Left lung (tissue), 14 donors: ENCODE measurements around the gene BBOF1. TPM values are rescaled to one million over a fixed set of nuclear protein-coding genes. Genes with fewer than 3 reads are reported as not detected.

Experiments used
- ATAC-seq: fragments of 200-7000 bp; cut with Tn5 transposase; one replicate; pipeline ENCODE4 v1.9.1; 2020; ENCODE audit warnings: moderate library complexity
- DNase-seq, 4 donors: peaks; one replicate each; pipeline ENCODE4 v3.0.0-alpha.2; 2013 to 2020
- H3K27ac ChIP-seq, 2 donors: fragments of 200-600 bp; sonication (generic) in 1 of 2; one replicate each; pipeline versions ENCODE4 v1.5.0 to v1.8.0; 2020 to 2021
- H3K27me3 ChIP-seq, 2 donors: fragments of 200-600 bp; sonication (generic) in 1 of 2; one replicate each; pipeline versions ENCODE4 v1.5.0 to v1.8.0; 2020 to 2021
- H3K36me3 ChIP-seq, 2 donors: fragments of 200-600 bp; sonication (generic) in 1 of 2; one replicate each; pipeline versions ENCODE4 v1.5.0 to v1.8.0; 2020 to 2021
- H3K4me1 ChIP-seq, 2 donors: fragments of 200-600 bp; one replicate each; pipeline ENCODE4 v1.8.0; 2021
- H3K4me3 ChIP-seq, 2 donors: fragments of 200-600 bp; sonication (generic) in 1 of 2; one replicate each; pipeline versions ENCODE4 v1.5.0 to v1.8.0; 2020 to 2021; ENCODE audit warnings: mild to moderate bottlenecking in 1 of 2
- H3K9me3 ChIP-seq, 2 donors: fragments of 200-600 bp; sonication (generic) in 1 of 2; one replicate each; pipeline versions ENCODE4 v1.5.0 to v1.8.0; 2020 to 2021
- intact Hi-C, 2 donors: fragments of 100-400 bp; cut with DNase I; formaldehyde crosslinking; loops; one replicate each; pipeline versions ENCODE4 v1.11.2 to v1.14.2; 2022
- long read RNA-seq, 12 donors: library from polyadenylated mRNA in 2 of 12; unstranded in 2 of 12; transcript quantifications; one replicate each; pipeline ENCODE4 v2.0.0 and lab custom pipeline, GENCODE V29; 2019 to 2026
- polyA plus RNA-seq, 6 donors: library from polyadenylated mRNA; unstranded; fragments of 120-200 nt; gene quantifications; one replicate each; pipeline ENCODE4 v1.2.1, GENCODE V29; 2013; ENCODE audit not compliant: insufficient read length in 6 of 6
- total RNA-seq, 2 donors: library from RNA; stranded (reverse); fragmentation: NEBNext Ultra II Directional; extraction: Animal tissue kit (Norgen Biotek cat#: 25700); gene quantifications; one replicate each; pipeline ENCODE4 v1.2.1, GENCODE V29; 2021
- TF ChIP-seq, protein P1 (sequence below), 2 donors: fragments of 200-600 bp; sonication (generic) in 1 of 2; IDR thresholded peaks; one replicate each; pipeline versions ENCODE4 v1.5.0 to v1.8.0; 2021; ENCODE audit warnings: antibody characterized with exemption in 2 of 2
- donor health status: DM: no; HTN: yes; CAD: no.
- donor health status: DM: no; HTN: no; CAD: no.

Gene BBOF1, protein sequence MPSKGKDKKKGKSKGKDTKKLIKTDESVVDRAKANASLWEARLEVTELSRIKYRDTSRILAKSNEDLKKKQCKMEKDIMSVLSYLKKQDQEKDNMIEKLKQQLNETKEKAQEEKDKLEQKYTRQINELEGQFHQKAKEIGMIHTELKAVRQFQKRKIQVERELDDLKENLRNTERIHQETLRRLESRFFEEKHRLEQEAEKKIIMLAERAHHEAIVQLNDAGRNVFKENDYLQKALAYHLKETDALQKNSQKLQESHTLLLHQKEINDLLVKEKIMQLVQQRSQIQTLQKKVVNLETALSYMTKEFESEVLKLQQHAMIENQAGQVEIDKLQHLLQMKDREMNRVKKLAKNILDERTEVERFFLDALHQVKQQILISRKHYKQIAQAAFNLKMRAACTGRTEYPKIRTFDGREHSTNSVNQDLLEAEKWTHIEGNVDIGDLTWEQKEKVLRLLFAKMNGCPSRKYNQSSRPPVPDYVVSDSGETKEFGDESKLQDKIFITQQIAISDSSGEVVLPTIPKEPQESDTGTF
- total RNA-seq = 1 to 10 TPM; 2.2 to 5.1 TPM
- 10 to 100 TPM; 11.1 to 36.3 (median 15.4) TPM for polyA plus RNA-seq
- long read RNA-seq, donor 1, partial matches to known transcripts = 8 of 10 reads
- long read RNA-seq, donor 1, other reads (novel, unspliced or antisense) = 0 of 10 reads
- long read RNA-seq, donor 2, partial matches to known transcripts = 0 of 3 reads
- long read RNA-seq, donor 2, other reads (novel, unspliced or antisense) = 0 of 3 reads
- long read RNA-seq, donor 3, partial matches to known transcripts = 0 of 7 reads
- long read RNA-seq, donor 3, other reads (novel, unspliced or antisense) = 6 of 7 reads
- long read RNA-seq, donor 4, partial matches to known transcripts = 1 of 5 reads
- long read RNA-seq, donor 4, other reads (novel, unspliced or antisense) = 4 of 5 reads
- long read RNA-seq, donor 5 = 0 reads
- long read RNA-seq, donor 6 = 0 reads
- long read RNA-seq, donor 7, partial matches to known transcripts = 0 of 1 reads
- long read RNA-seq, donor 7, other reads (novel, unspliced or antisense) = 0 of 1 reads
- long read RNA-seq, donor 8, partial matches to known transcripts = 15 of 16 reads
- long read RNA-seq, donor 8, other reads (novel, unspliced or antisense) = 0 of 16 reads
- long read RNA-seq, donor 9 = 0 reads
- long read RNA-seq, donor 10, partial matches to known transcripts = 0 of 2 reads
- long read RNA-seq, donor 10, other reads (novel, unspliced or antisense) = 2 of 2 reads
- long read RNA-seq, donor 11 = 0 reads
- long read RNA-seq, donor 12 = 0 reads

DNA sequence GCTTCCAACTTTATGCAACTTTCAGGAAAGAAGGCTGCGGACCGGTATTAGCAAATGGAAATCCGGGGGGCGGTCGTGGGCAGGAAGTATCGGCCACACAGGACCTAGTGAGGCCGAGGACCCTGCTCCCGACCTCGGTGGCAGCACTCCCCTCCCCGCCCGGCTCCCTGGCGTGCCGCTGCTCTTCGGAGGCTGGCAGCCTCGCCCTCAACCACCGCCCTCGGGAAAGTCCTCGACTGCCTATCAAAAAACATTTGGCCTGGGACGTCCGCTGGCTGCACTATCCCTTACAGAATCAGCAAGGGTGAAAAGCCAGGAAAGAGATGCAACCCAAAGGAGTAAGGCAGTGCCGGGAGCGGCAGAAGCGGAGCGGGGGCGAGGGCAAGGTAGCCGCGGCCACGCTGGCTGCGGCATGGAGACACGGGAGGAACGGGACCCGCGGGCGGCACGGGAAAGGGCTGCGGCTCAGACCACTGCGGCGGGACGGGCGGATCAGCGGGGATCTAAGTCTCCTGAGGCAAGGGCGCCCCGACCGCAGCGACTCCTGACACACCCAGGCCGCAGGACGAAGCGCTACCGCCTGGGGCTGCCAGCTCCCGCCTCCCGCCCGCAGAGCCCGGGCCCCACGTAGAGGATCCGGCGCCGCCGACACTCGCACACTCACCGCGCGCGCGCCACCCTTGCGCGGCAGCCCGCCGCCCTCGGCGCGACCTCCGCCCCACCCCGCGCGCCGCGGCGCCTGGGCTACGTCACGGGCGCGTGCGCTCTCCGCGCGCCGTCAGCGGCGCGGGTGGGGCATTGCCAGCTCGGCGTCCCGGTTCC, at the start of gene BBOF1, which contains the start of gene ENTPD5:
Gene BBOF1 (plus strand): TSS at position 764 of the 822 bp plus-strand sequence. CDS start 130 bp downstream, outside the sequence.
Gene ENTPD5 (minus strand): TSS at position 703 of the 822 bp plus-strand sequence. CDS start 31,186 bp downstream, outside the sequence.
- intact Hi-C loops = no loop called here
- Histone ChIP-seq H3K27me3 (no peaks in the 10 kb centered on the region), H3K4me1 (peaks cover 7 to 14% of the 10 kb centered on the region in 2 donors), H3K9me3 (no peaks in the 10 kb centered on the region), H3K4me3 (peak within 1 kb of the TSS; percentile 66 to 81), H3K27ac (peak within 1 kb of the TSS; percentile 97 to 98), H3K36me3 (no peaks in the 10 kb centered on the region)
- DNase-seq (peak; percentile 88 to 97 (median 91)), ATAC-seq (peak; percentile 97)
- TF ChIP-seq, protein P1, sequence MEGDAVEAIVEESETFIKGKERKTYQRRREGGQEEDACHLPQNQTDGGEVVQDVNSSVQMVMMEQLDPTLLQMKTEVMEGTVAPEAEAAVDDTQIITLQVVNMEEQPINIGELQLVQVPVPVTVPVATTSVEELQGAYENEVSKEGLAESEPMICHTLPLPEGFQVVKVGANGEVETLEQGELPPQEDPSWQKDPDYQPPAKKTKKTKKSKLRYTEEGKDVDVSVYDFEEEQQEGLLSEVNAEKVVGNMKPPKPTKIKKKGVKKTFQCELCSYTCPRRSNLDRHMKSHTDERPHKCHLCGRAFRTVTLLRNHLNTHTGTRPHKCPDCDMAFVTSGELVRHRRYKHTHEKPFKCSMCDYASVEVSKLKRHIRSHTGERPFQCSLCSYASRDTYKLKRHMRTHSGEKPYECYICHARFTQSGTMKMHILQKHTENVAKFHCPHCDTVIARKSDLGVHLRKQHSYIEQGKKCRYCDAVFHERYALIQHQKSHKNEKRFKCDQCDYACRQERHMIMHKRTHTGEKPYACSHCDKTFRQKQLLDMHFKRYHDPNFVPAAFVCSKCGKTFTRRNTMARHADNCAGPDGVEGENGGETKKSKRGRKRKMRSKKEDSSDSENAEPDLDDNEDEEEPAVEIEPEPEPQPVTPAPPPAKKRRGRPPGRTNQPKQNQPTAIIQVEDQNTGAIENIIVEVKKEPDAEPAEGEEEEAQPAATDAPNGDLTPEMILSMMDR (IDR thresholded peaks at IDR 0.05) = no peak

DNA sequence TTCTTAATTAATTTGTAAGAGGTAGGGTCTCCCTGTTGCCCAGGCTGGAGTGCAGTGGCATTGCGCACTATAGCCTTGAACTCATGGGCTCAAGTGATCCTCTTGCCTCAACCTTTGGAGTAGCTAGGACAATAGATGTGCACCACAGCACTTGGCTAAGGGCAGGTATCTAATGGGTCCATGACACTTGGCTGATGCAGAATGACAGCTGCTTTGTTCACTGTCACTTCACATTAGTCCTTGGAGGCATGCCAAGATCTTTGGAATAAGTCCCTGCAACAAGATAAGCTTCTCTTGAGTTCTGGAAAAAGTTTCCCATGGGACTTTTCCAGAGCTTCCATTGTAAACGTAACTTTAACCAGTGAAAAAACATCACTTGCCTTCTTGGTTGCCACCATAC, 45.7 kb upstream of the BBOF1 start:
- TF ChIP-seq, protein P1 (IDR thresholded peaks at IDR 0.05) = no peak
- H3K36me3 ChIP-seq = peaks cover 0 to 74% of the 10 kb centered on the region in 2 donors

DNA sequence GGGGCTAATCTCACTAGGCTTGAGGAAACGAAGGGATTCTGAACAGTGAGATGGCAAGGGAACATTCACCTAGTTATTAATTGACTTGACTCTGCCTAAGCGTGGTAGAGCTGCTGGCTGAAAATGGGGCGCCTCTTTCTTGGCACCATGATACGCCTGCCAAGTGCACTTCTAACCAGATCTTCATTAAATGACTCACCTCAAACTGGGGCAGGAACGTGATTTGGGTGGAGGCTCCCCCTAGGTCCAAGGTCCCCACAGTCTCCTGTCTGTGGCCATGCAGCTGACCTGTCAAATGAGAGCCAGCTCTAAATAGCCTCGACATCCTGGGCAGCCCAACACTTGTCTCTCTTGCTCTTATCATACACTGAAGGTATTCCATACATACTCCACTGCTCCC, 43.0 kb upstream of the BBOF1 start:
- TF ChIP-seq, protein P1 (IDR thresholded peaks at IDR 0.05) = no peak
- Histone ChIP-seq H3K4me1 (no peaks in the 10 kb centered on the region), H3K9me3 (no peaks in the 10 kb centered on the region), H3K27ac (no peak overlapping the region), H3K4me3 (no peak overlapping the region), H3K27me3 (no peaks in the 10 kb centered on the region), H3K36me3 (peaks cover 0 to 48% of the 10 kb centered on the region in 2 donors)
- no peak for ATAC-seq
- intact Hi-C loops = no loop called here
- no peak for DNase-seq

More for the DNA sequence above, 45.7 kb upstream of the BBOF1 start:
- intact Hi-C loops = no loop called here
- ATAC-seq (no peak), DNase-seq (no peak)
- H3K9me3 ChIP-seq = no peaks in the 10 kb centered on the region
- no peaks in the 10 kb centered on the region for H3K4me1 ChIP-seq
- H3K27ac ChIP-seq = no peak overlapping the region
- H3K4me3 ChIP-seq = no peak overlapping the region
- no peaks in the 10 kb centered on the region for H3K27me3 ChIP-seq

DNA sequence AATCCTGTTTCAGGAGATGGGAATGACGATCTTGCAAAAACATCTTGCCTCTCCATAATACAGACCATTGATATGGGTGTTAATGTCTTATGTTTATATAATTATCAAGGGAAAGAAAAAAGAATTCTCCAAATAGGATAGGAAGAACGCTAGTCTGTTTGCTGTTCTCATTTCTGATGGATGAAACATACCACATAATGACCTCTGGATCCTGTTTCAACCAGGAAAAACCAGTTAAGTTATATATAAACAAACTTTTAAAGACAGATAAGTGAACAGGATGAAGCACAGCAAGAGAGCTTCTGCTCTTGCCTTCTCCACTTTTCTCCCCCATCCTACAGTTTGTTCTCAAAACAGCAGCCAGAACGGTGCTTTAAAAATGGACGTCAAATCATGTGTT, 41.3 kb upstream of the BBOF1 start:
- no peaks in the 10 kb centered on the region for H3K9me3 ChIP-seq
- intact Hi-C loops = no loop called here
- H3K4me3 ChIP-seq = no peak overlapping the region
- no peak overlapping the region for H3K27ac ChIP-seq
- H3K27me3 ChIP-seq = no peaks in the 10 kb centered on the region
- peaks cover 0 to 49% of the 10 kb centered on the region in 2 donors for H3K36me3 ChIP-seq
- TF ChIP-seq, protein P1 (IDR thresholded peaks at IDR 0.05) = no peak
- ATAC-seq = no peak
- no peaks in the 10 kb centered on the region for H3K4me1 ChIP-seq
- no peak for DNase-seq
